C4-2B (cell line): ENCODE data around the gene PRRC2B.

ENCODE experiments used
- CTCF ChIP-seq: fragments of 450-650 bp; conservative IDR thresholded peaks from 2 replicates; pipeline ENCODE4 v1.5.1; 2017; ENCODE audit warnings: mild to moderate bottlenecking
- ZFX ChIP-seq: fragments of 450-650 bp; IDR thresholded peaks from 2 replicates; pipeline ENCODE4 v1.6.1; 2017

GRCh38 chr9:131513177-131513576, 119.3 kb downstream of the PRRC2B start:
- TF ChIP-seq CTCF (no peak), ZFX (no peak)
